ENCODE measurements around the gene TBX4. TPM values are rescaled to one million over a fixed set of nuclear protein-coding genes. Genes with fewer than 3 reads are reported as not detected.

The TBX4 gene
- total RNA-seq, 4 donors from 2014 or later = not detected

DNA sequence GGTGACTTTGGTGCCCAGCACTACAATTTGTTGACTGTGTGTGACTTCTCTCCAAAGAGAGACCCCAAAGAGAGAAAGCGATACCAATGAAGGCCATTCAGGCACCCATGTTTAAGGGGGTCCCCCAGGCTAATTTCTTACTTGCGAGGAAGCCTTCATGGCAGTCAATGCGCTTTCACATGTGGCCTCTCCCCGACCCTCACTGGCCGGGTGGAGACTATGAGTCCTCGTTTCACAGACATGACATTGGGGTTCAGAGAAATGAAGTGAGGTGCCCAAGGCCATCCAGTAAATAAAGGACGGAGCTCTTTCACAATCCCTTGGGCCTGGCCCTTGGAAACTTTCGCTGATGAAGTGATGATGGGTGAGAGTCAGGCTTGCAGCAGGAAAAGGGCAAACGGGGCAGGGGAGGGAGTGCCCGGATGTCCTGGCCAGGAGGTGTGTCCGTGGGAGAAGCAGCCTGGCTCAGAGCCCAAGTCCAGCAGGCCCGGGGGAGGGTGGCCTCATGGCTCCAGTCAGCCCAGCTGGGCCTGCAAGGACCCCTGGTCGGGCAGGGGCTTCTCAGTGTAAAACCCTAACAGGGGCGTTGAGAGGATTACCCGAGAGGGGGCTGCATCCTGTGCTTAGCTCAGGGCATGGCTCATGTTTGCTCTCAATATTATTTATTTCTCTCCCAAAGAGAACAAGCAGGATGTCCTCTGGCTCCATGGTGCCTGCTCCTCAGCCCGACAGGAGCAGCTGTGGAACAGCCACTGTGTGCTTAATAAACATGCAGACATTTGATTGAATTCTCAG, 37.9 kb upstream of the TBX4 start:
- Histone ChIP-seq H3K4me3 (no peak overlapping the region), H3K27ac (no peak overlapping the region)

DNA sequence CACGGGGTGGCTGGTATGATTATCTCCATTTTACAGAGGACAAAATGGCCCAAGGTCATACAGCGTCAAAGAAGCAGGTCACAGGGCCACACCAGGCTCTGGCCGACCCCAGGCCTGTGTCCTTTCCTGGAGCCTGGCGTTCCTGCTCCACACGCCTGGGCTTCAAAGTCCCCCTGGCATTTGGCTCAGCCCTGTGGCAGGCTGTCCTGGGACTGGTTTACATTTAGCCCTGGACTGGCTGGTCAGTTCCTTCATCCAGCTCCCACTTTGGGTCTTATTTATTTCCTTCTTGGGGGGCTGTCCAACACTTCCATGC, 37.3 kb upstream of the TBX4 start:
- no peak for ATAC-seq
- intact Hi-C loops (cut with DNase I; ENCODE audit: low total_unique reads) (loop anchor here (10.0 kb wide), 1 partner anchor 450 kb away; the partner anchor contains the start of gene BRIP1), in situ Hi-C loops (cut with MboI; ENCODE audit: low sequenced_read_pairs in 4 of 4) (no loop called here)
- no peak for TF ChIP-seq POLR2A (IDR thresholded peaks at IDR 0.05)
- TF ChIP-seq, protein P1, sequence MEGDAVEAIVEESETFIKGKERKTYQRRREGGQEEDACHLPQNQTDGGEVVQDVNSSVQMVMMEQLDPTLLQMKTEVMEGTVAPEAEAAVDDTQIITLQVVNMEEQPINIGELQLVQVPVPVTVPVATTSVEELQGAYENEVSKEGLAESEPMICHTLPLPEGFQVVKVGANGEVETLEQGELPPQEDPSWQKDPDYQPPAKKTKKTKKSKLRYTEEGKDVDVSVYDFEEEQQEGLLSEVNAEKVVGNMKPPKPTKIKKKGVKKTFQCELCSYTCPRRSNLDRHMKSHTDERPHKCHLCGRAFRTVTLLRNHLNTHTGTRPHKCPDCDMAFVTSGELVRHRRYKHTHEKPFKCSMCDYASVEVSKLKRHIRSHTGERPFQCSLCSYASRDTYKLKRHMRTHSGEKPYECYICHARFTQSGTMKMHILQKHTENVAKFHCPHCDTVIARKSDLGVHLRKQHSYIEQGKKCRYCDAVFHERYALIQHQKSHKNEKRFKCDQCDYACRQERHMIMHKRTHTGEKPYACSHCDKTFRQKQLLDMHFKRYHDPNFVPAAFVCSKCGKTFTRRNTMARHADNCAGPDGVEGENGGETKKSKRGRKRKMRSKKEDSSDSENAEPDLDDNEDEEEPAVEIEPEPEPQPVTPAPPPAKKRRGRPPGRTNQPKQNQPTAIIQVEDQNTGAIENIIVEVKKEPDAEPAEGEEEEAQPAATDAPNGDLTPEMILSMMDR (IDR thresholded peaks at IDR 0.05 in 4 of 5, conservative IDR thresholded peaks at IDR 0.05 in 1 of 5) = no peak
- no peak for DNase-seq
- Histone ChIP-seq H3K27ac (no peak overlapping the region), H3K4me1 (peaks cover 0 to 14% of the 10 kb centered on the region in 2 donors), H3K4me3 (no peak overlapping the region), H3K9me3 (no peaks in the 10 kb centered on the region), H3K27me3 (peaks cover 13 to 23% (median 21%) of the 10 kb centered on the region in 3 donors), H3K36me3 (no peaks in the 10 kb centered on the region)

More for the DNA sequence above, 37.9 kb upstream of the TBX4 start:
- intact Hi-C loops (cut with DNase I; ENCODE audit: low total_unique reads) (loop anchor here (10.0 kb wide), 1 partner anchor 450 kb away; the partner anchor contains the start of gene BRIP1), in situ Hi-C loops (cut with MboI; ENCODE audit: low sequenced_read_pairs in 4 of 4) (no loop called here)
- TF ChIP-seq POLR2A (IDR thresholded peaks at IDR 0.05) = no peak
- TF ChIP-seq, protein P1 (IDR thresholded peaks at IDR 0.05 in 4 of 5, conservative IDR thresholded peaks at IDR 0.05 in 1 of 5) = no peak
- peaks cover 13 to 24% (median 21%) of the 10 kb centered on the region in 3 donors for H3K27me3 ChIP-seq
- ATAC-seq (no peak), DNase-seq (peak in 1 of 2 donors; percentile 11)
- H3K4me1 ChIP-seq = peaks cover 0 to 14% of the 10 kb centered on the region in 2 donors
- no peaks in the 10 kb centered on the region for H3K36me3 ChIP-seq
- no peaks in the 10 kb centered on the region for H3K9me3 ChIP-seq

DNA sequence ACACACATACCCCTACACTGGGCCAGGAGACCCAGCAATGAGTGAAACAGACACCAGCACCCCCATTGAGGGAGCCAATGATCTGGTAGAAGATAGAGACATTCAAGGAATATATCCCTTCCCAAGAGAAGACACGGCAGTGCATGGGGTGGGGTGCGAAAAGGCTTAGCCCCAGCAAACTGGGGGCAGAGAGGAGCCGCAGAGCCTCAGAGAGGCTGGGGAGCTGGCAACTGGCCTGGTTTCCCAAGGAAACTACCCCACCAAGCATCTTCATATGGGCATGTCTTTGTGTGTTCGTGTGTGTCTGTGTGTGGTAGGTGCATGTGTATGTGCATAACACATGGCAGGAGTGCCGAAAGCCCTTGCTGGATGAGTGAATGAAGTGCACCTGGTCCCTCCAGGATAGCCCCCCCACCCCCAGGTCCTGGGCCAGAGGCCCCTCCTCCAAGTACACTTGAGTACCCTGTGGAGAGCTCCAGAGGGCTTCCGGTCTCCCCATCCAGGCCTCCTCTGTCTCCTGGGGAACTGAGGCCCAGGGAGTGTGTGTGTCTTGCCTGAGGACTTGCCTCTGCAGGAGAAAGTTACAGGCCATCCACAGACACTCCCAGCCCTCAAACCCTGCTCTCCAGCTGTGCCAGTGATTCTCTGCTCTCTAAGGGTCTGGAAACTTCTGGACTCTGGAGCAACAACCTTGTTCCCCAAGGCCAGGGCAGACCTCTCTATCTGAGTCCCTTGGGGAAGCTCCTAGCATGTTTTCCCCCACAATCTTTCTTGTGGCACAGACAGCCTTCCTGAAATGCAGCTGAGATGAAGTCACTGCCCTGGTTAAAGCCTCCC, 36.6 kb upstream of the TBX4 start:
- H3K36me3 ChIP-seq = no peaks in the 10 kb centered on the region
- peaks cover 0 to 14% of the 10 kb centered on the region in 2 donors for H3K4me1 ChIP-seq
- H3K4me3 ChIP-seq = no peak overlapping the region
- in situ Hi-C loops (cut with MboI; ENCODE audit: low sequenced_read_pairs in 4 of 4) (no loop called here), intact Hi-C loops (cut with DNase I; ENCODE audit: low total_unique reads) (loop anchor here (10.0 kb wide), 1 partner anchor 449 kb away; the partner anchor contains the start of gene BRIP1)
- DNase-seq (peak in 1 of 2 donors; percentile 10), ATAC-seq (no peak)
- no peaks in the 10 kb centered on the region for H3K9me3 ChIP-seq
- no peak overlapping the region for H3K27ac ChIP-seq
- peaks cover 8 to 16% (median 14%) of the 10 kb centered on the region in 3 donors for H3K27me3 ChIP-seq
- TF ChIP-seq, protein P1 (IDR thresholded peaks at IDR 0.05 in 4 of 5, conservative IDR thresholded peaks at IDR 0.05 in 1 of 5) = no peak
- no peak for TF ChIP-seq POLR2A (IDR thresholded peaks at IDR 0.05)

DNA sequence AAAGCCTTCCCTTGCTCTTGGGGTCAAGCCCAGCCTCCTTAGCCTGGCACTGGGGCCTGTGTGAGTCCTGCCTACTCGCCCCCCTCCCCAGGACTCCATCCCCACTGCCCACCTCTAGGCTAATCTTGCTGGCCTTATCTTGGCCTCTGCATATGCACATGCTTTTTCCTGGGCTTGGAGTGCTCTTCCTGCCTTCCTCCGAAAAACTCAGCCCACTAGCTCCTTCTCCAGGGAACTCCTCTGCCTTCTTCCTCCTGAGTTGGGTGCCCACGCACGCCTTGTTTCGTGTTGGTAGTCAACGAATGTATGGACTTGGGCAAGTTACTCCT, 36.0 kb upstream of the TBX4 start:
- peaks cover 7 to 13% (median 13%) of the 10 kb centered on the region in 3 donors for H3K27me3 ChIP-seq
- H3K9me3 ChIP-seq = no peaks in the 10 kb centered on the region
- ATAC-seq = no peak
- peaks cover 0 to 13% of the 10 kb centered on the region in 2 donors for H3K4me1 ChIP-seq
- TF ChIP-seq, protein P1 (IDR thresholded peaks at IDR 0.05 in 4 of 5, conservative IDR thresholded peaks at IDR 0.05 in 1 of 5) = no peak
- TF ChIP-seq POLR2A (IDR thresholded peaks at IDR 0.05) = no peak
- in situ Hi-C loops (cut with MboI; ENCODE audit: low sequenced_read_pairs in 4 of 4) = no loop called here
- DNase-seq = no peak
- intact Hi-C loops (cut with DNase I; ENCODE audit: low total_unique reads) = loop anchor here (10.0 kb wide), 1 partner anchor 449 kb away; the partner anchor contains the start of gene BRIP1
- H3K4me3 ChIP-seq = peak overlapping the region in 1 of 4 donors; percentile 15
- H3K27ac ChIP-seq = peak overlapping the region in 3 of 4 donors; percentile 22 to 50 (median 31)
- no peaks in the 10 kb centered on the region for H3K36me3 ChIP-seq

All from gastrocnemius medialis (tissue), 4 donors.